Measurements from ENCODE around the gene SPPL2C. TPM values are rescaled to one million over a fixed set of nuclear protein-coding genes. Genes with fewer than 3 reads are reported as not detected.

Gene SPPL2C
- total RNA-seq, 1 donor from 2014 or later, result not detected

- no peak for DNase-seq
- no peak overlapping the region for H3K27ac ChIP-seq (replicated peaks)
- intact Hi-C loops (cut with micrococcal nuclease), result loop anchor here (10.0 kb wide), 1 partner anchor 56 kb away; no protein-coding TSS in a partner anchor
- no peaks in the 10 kb centered on the region for H3K36me3 ChIP-seq
- H3K4me3 ChIP-seq, result no peak overlapping the region
- no peaks in the 10 kb centered on the region for H3K4me1 ChIP-seq
- H3K27me3 ChIP-seq (ENCODE audit: low read depth), result peaks cover 82% of the 10 kb centered on the region
- no peak for TF ChIP-seq CTCF (IDR thresholded peaks at IDR 0.05; ENCODE audit: borderline replicate concordance)
- no peaks in the 10 kb centered on the region for H3K9me3 ChIP-seq (replicated peaks)
Measured at GRCh38 chr17:45828582-45829133, 16.0 kb upstream of the SPPL2C start.

- Histone ChIP-seq H3K36me3 (no peaks in the 10 kb centered on the region), H3K27ac (replicated peaks) (no peak overlapping the region), H3K27me3 (ENCODE audit: low read depth) (peaks cover 94% of the 10 kb centered on the region), H3K4me1 (no peaks in the 10 kb centered on the region), H3K4me3 (no peak overlapping the region), H3K9me3 (replicated peaks) (no peaks in the 10 kb centered on the region)
- TF ChIP-seq CTCF (IDR thresholded peaks at IDR 0.05; ENCODE audit: borderline replicate concordance), result no peak
- DNase-seq, result no peak
- intact Hi-C loops (cut with micrococcal nuclease), result loop anchor here (5.0 to 10.0 kb wide), 2 partner anchors 192 to 439 kb away; no protein-coding TSS in a partner anchor
Measured at GRCh38 chr17:45833920-45834319, 10.8 kb upstream of the SPPL2C start.

- no peak for TF ChIP-seq CTCF (IDR thresholded peaks at IDR 0.05; ENCODE audit: borderline replicate concordance)
- Histone ChIP-seq H3K27ac (replicated peaks) (no peak overlapping the region), H3K27me3 (ENCODE audit: low read depth) (peaks cover 94% of the 10 kb centered on the region), H3K4me1 (no peaks in the 10 kb centered on the region), H3K9me3 (replicated peaks) (no peaks in the 10 kb centered on the region), H3K36me3 (no peaks in the 10 kb centered on the region), H3K4me3 (no peak overlapping the region)
- no peak for DNase-seq
- intact Hi-C loops (cut with micrococcal nuclease), result loop anchor here (5.0 to 10.0 kb wide), 2 partner anchors 192 to 440 kb away; no protein-coding TSS in a partner anchor
Measured at GRCh38 chr17:45834471-45835396, 9.9 kb upstream of the SPPL2C start.

GRCh38 chr17:45835481-45835880, 9.2 kb upstream of the SPPL2C start:
- no peak for TF ChIP-seq CTCF (IDR thresholded peaks at IDR 0.05; ENCODE audit: borderline replicate concordance)
- H3K27me3 ChIP-seq (ENCODE audit: low read depth), result peaks cover 93% of the 10 kb centered on the region
- DNase-seq, result no peak
- no peaks in the 10 kb centered on the region for H3K36me3 ChIP-seq
- intact Hi-C loops (cut with micrococcal nuclease), result loop anchor here (10.0 kb wide), 1 partner anchor 441 kb away; no protein-coding TSS in a partner anchor
- H3K9me3 ChIP-seq (replicated peaks), result no peaks in the 10 kb centered on the region
- no peak overlapping the region for H3K27ac ChIP-seq (replicated peaks)
- H3K4me3 ChIP-seq, result no peak overlapping the region
- no peaks in the 10 kb centered on the region for H3K4me1 ChIP-seq

GRCh38 chr17:45836047-45837044, 8.3 kb upstream of the SPPL2C start:
- Histone ChIP-seq H3K4me3 (no peak overlapping the region), H3K27me3 (ENCODE audit: low read depth) (peaks cover 87% of the 10 kb centered on the region), H3K27ac (replicated peaks) (no peak overlapping the region), H3K4me1 (no peaks in the 10 kb centered on the region), H3K9me3 (replicated peaks) (no peaks in the 10 kb centered on the region), H3K36me3 (no peaks in the 10 kb centered on the region)
- intact Hi-C loops (cut with micrococcal nuclease), result loop anchor here (10.0 kb wide), 1 partner anchor 442 kb away; no protein-coding TSS in a partner anchor
- TF ChIP-seq CTCF (IDR thresholded peaks at IDR 0.05; ENCODE audit: borderline replicate concordance), result no peak
- no peak for DNase-seq
